HepG2 (cell line): ENCODE data around the gene JMJD1C. TPM values are rescaled to one million over a fixed set of nuclear protein-coding genes. Genes with fewer than 3 reads are reported as not detected.

ENCODE experiments used
- EED ChIP-seq: sonication (generic); formaldehyde crosslinking; IDR thresholded peaks from 2 replicates; pipeline ENCODE4 v1.5.0; 2020; ENCODE audit warnings: mild to moderate bottlenecking, missing genetic modification reagents
- ELF3 ChIP-seq: IDR thresholded peaks from 2 replicates; pipeline ENCODE4 v1.6.1; 2016; ENCODE audit warnings: missing genetic modification reagents, missing compliant biosample characterization
- KDM3A ChIP-seq: IDR thresholded peaks from 2 replicates; pipeline ENCODE4 v1.6.1; 2018; ENCODE audit warnings: low read depth, missing compliant biosample characterization
- KLF9 ChIP-seq: IDR thresholded peaks from 2 replicates; pipeline ENCODE4 v1.6.1; 2016; ENCODE audit warnings: low read depth
- PAXIP1 ChIP-seq: sonication (generic); formaldehyde crosslinking; conservative IDR thresholded peaks from 2 replicates; pipeline ENCODE4 v1.4.0; 2020; ENCODE audit warnings: mild to moderate bottlenecking, missing genetic modification reagents, moderate library complexity
- RXRB ChIP-seq: IDR thresholded peaks from 2 replicates; pipeline ENCODE4 v1.6.1; 2016; ENCODE audit warnings: borderline replicate concordance, missing genetic modification reagents, missing compliant biosample characterization
- SKI ChIP-seq: fragments of 450-650 bp; IDR thresholded peaks from one replicate; pipeline ENCODE4 v1.6.1; 2018; ENCODE audit warnings: mild to moderate bottlenecking; ENCODE audit not compliant: partially characterized antibody
- TCF7 ChIP-seq: sonication (generic); IDR thresholded peaks from 2 replicates; pipeline ENCODE4 v1.6.1; 2016; ENCODE audit warnings: antibody characterized with exemption, low read depth
- TEF ChIP-seq: sonication (generic); formaldehyde crosslinking; IDR thresholded peaks from 2 replicates; pipeline ENCODE4 v1.5.0; 2020; ENCODE audit warnings: missing genetic modification reagents
- ZBTB38 ChIP-seq: sonication (generic); formaldehyde crosslinking; IDR thresholded peaks from 2 replicates; pipeline ENCODE4 v1.5.1; 2020; ENCODE audit warnings: mild to moderate bottlenecking, missing genetic modification reagents
- ZHX1 ChIP-seq: sonication (generic); formaldehyde crosslinking; IDR thresholded peaks from 2 replicates; pipeline ENCODE4 v1.8.1; 2022; ENCODE audit warnings: low read depth, mild to moderate bottlenecking, missing genetic modification reagents
- ZSCAN25 ChIP-seq: sonication (generic); formaldehyde crosslinking; IDR thresholded peaks from 2 replicates; pipeline ENCODE4 v1.8.0; 2022; ENCODE audit warnings: mild to moderate bottlenecking, missing genetic modification reagents
- ZSCAN9 ChIP-seq: IDR thresholded peaks from 2 replicates; pipeline ENCODE4 v1.6.1; 2016; ENCODE audit warnings: borderline replicate concordance
- ZZZ3 ChIP-seq: sonication (generic); formaldehyde crosslinking; IDR thresholded peaks from 2 replicates; pipeline ENCODE4 v1.4.0; 2020; ENCODE audit warnings: missing genetic modification reagents, mild to moderate bottlenecking, borderline replicate concordance
- polyA plus RNA-seq, 8 experiments: library from polyadenylated mRNA; depleted of rRNA in 3 of 8; stranded (reverse) in 7 of 8; unstranded in 1 of 8; fragments of >200 nt; fragmentation: Illumina TruSeq in 4 of 8; extraction: Trizol in 4 of 8; gene quantifications; 2 replicates each; pipeline versions ENCODE4 v1.2.1 to v1.2.3, GENCODE V29; 2011 to 2016; ENCODE audit warnings: low read depth in 4 of 8, missing spikeins in 1 of 8, mixed read lengths in 1 of 8; ENCODE audit not compliant: insufficient read depth in 1 of 8
- total RNA-seq, 5 experiments: library from RNA; depleted of rRNA; stranded (reverse); fragments of >200 nt; fragmentation: Illumina TruSeq; extraction: Trizol; gene quantifications; 2 replicates each; pipeline ENCODE4 v1.2.3, GENCODE V29; 2016; ENCODE audit warnings: low read depth in 1 of 5

Gene JMJD1C
- total and polyA plus RNA-seq, 2 of the 13 experiments (the other 11 are each of a cell fraction or from before 2014, with no cell fraction given), result 42.3 to 42.7 TPM

- TF ChIP-seq TCF7, result no peak
- TF ChIP-seq SKI, result peak; percentile 99
- TF ChIP-seq ZBTB38 (CRISPR knock-in tag), result peak; percentile 89
- peak; percentile 92; the same call in 1 of the 2 replicates for TF ChIP-seq KLF9 (CRISPR knock-in tag)
- TF ChIP-seq PAXIP1, result 0 out of 2 replicates have a peak, but pooled peaks have one; percentile 8
- 0 out of 2 replicates have a peak, but pooled peaks have one; percentile 24 for TF ChIP-seq ZZZ3 (CRISPR knock-in tag)
- TF ChIP-seq ZSCAN25 (CRISPR knock-in tag), result no peak
- peak; percentile 60; the same call in 1 of the 2 replicates for TF ChIP-seq KDM3A
- no peak for TF ChIP-seq ZSCAN9 (CRISPR knock-in tag)
- TF ChIP-seq TEF (CRISPR knock-in tag), result 0 out of 2 replicates have a peak, but pooled peaks have one; percentile 63
- no peak; the same call in none of the 2 replicates for TF ChIP-seq RXRB (CRISPR knock-in tag)
- TF ChIP-seq ZHX1, result no peak; the same call in 1 of the 2 replicates
- peak; percentile 72 for TF ChIP-seq EED
- peak; percentile 48; the same call in 1 of the 2 replicates for TF ChIP-seq ELF3 (CRISPR knock-in tag)
These were observed at the start of gene JMJD1C (continued) for GRCh38 chr10:63465293-63466143.
